Measurements from ENCODE around the gene ABCA8.

DNA sequence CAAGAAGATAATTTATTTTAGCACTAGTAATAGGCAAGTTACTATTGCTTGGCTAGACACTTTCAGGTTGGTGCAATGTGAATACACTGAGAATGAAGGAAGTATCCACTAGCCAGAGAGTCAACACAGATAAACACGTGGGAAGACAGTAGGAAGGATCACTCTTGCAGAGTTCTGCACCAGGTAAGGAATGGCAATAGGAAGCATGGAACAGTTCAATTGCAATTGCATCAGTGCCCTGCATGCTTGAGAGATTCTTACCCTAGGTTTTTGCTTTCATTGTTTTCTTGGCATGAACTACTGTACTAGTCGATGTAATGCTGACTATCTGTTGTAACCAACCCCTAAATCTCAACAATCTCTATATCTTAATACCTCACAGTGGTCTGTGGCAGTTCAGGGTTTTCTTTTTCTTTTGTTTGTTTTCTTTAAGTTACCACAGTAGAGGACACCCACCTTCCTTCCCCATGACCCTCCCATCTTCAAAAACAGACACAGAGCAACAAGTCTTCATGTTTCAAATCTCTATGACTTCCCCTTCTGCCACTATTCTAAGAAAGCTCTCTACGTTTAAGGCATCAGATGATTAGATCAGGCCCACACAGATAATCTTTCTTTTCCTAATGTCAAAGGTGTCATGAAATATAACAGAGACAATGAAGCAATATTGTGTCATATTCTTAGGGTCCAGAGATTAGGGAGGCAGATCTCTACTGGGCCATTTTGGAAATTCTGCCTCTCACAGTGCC, 18.1 kb upstream of the ABCA8 start:
- TF ChIP-seq, protein P1, sequence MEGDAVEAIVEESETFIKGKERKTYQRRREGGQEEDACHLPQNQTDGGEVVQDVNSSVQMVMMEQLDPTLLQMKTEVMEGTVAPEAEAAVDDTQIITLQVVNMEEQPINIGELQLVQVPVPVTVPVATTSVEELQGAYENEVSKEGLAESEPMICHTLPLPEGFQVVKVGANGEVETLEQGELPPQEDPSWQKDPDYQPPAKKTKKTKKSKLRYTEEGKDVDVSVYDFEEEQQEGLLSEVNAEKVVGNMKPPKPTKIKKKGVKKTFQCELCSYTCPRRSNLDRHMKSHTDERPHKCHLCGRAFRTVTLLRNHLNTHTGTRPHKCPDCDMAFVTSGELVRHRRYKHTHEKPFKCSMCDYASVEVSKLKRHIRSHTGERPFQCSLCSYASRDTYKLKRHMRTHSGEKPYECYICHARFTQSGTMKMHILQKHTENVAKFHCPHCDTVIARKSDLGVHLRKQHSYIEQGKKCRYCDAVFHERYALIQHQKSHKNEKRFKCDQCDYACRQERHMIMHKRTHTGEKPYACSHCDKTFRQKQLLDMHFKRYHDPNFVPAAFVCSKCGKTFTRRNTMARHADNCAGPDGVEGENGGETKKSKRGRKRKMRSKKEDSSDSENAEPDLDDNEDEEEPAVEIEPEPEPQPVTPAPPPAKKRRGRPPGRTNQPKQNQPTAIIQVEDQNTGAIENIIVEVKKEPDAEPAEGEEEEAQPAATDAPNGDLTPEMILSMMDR (conservative IDR thresholded peaks at IDR 0.05; ENCODE audit: low read depth in 2 of 2) = no peak
- TF ChIP-seq EZH2 (IDR thresholded peaks at IDR 0.05; ENCODE audit: low read depth, unreplicated experiment) (no peak), POLR2AphosphoS5 (IDR thresholded peaks at IDR 0.05; ENCODE audit: low read depth) (no peak), STAT1 (IDR thresholded peaks at IDR 0.05; ENCODE audit: unreplicated experiment) (no peak), JUNB (IDR thresholded peaks at IDR 0.05; ENCODE audit: unreplicated experiment) (no peak), CREB1 (CRISPR knock-in tag; IDR thresholded peaks at IDR 0.05; ENCODE audit: low read depth) (no peak)

Measured in GM23338 (cell line).